GM03348 (cell line): Measurements from ENCODE around the gene DNAAF2.
"Not testable (repeated sequence)": the region's sequence is repeated elsewhere in the genome, so short reads cannot be mapped to it uniquely, and the experiment has no call there.

ENCODE experiments used
- DNase-seq: peaks from one replicate; pipeline ENCODE4 v3.0.0; 2012; ENCODE audit warnings: low spot score

Gene DNAAF2

GRCh38 chr14:49634547-49635334 lies at the start of gene DNAAF2:
Gene DNAAF2 (minus strand): TSS chr14:49635244. CDS start chr14:49635149, 95 bp downstream.
- DNase-seq: peak; percentile 75

DNA sequence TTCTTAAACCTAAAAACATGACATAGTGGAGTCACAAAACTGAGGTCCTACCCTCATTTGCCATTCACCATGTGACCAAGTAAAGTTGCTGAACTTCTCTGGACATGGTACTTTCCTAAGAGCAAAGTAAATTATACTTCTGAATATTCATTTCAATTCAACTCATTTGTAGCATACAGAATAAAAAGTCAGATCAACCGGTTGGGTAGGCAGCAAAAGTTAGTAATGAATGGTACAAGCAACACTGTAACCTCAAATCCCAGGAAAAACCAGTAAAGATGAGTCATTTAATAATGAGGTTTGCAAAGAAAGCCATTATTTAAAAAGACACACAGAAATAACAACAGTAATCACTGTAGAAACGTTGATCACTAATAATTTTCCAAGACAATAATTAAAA lies 44.2 kb upstream of the DNAAF2 start:
- DNase-seq: peak; percentile 15

DNA sequence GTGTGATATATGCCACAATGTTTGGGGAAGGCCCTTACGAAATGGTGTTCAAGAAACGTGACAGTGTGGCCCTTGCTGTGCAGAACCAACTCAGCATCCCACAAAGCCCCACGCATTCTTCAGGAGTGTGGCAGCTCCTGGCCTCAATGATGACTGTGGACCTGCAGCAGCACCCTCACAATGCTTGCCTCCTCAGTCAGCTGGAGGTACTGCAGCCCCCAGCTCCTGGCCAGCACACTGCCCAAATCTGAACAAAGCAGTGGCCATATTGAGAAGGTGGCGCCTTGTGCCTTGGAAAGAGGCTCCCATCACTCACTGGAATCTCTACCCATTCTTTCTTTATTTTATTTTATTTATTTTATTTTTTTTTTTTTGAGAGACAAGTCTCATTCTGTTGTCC lies 42.6 kb upstream of the DNAAF2 start:
- DNase-seq: peak; percentile 15

GRCh38 chr14:49673586-49673985 lies 38.5 kb upstream of the DNAAF2 start:
- DNase-seq: no peak

DNA sequence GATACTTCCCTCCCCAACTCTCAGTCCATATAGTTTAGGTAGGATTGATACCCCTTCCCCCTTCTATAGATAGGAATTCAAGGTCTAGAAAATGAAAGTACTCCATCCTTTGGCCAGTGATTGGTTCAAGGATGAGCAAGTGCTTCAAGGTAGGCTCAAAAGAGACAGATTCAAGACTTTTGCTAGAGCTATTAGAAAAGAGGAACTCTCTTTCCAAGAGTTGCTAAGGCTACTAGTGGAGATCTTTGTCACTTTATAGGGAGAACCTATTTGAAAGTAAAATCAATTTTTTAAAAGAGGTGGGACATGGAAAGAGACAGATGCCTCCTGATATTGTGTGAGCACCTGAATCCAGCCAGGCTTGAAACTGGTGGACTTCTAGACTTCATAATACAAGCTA lies 35.4 kb upstream of the DNAAF2 start:
- DNase-seq: no peak

DNA sequence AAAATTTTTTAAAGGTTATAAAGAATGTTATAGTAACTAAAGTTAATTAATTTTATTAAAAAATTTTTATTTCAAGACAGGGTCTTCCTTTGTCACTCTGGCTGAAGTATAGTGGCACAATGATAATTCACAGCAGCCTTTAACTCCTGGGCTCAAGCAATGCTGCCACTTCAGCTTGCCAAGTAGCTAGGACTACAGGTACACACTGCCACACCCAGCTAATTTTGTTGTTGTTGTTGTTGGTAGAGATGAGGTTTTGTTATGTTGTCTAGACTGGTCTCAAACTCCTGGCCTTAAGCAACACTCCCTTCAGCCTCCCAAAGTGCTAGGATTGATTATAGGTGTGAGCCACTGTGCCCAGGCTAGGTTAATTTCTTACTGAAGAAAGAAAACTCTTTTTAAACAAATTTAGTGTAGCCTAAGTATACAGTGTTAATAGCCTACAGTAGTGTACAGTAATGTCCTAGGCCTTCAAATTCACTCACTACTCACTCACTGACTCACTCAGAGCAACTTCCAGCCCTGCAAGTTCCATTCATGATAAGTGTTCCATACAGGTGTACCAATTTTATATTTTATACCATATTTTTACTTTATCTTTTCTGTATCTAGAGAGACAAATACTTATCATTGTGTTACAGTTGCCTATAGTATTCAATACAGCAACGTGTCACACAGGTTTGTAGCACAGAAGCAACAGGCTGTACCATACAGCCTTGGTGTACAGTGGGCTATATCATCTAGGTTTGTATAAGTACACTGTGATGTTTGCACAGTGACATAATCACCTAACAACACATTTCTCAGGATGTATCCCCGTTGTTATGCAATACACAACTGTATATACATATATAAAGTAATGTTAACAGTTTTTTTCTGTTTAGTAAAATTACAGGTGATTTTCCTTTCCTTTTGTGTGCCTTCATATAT lies 24.7 kb upstream of the DNAAF2 start:
- DNase-seq: no peak

GRCh38 chr14:49657500-49657899 lies 22.5 kb upstream of the DNAAF2 start:
- DNase-seq: not testable (repeated sequence)

- no peak for DNase-seq
Measured at GRCh38 chr14:49654511-49654910, 19.5 kb upstream of the DNAAF2 start.

- DNase-seq: no peak
Measured at GRCh38 chr14:49653508-49653907, 18.5 kb upstream of the DNAAF2 start.

DNA sequence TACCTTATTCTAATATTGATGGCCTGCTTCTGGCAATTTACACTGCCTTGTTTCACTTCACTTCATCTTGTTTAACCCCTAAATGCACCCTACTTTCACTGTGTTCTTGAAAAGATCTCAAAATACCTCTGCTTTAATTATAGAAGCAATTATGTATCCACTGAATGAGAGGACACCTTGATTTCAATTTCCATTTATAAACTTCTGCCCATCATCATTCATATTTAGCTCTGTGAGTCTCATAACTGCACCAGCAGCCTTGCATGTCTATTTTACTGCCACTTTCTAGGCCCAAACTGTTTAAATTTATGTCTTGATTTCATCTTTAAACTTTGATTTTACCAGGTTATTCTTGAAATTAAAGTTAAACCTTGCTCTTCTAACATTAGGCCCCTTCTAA lies 7.1 kb upstream of the DNAAF2 start:
- DNase-seq: no peak

DNA sequence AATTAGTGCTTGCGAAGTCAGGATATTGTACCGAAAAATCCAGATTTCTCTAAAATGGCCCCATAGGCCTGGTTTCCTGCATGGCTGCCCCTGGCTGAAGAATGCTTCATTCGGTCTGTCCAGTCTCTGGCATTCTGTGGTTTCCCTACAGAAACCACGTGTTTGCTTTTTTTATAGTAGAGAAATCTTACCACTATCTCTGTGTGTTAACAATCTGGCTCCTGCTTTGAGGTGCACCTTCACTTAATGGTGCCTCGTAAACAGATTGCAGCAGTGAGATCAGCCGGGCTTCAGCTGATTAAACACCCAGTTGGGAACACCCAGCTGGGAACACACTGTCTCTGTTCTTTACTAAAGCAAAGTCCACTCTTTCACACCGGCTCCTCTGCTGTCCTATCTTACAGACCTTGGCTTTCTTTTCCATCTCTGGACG lies 6.7 kb upstream of the DNAAF2 start:
- DNase-seq: no peak

DNA sequence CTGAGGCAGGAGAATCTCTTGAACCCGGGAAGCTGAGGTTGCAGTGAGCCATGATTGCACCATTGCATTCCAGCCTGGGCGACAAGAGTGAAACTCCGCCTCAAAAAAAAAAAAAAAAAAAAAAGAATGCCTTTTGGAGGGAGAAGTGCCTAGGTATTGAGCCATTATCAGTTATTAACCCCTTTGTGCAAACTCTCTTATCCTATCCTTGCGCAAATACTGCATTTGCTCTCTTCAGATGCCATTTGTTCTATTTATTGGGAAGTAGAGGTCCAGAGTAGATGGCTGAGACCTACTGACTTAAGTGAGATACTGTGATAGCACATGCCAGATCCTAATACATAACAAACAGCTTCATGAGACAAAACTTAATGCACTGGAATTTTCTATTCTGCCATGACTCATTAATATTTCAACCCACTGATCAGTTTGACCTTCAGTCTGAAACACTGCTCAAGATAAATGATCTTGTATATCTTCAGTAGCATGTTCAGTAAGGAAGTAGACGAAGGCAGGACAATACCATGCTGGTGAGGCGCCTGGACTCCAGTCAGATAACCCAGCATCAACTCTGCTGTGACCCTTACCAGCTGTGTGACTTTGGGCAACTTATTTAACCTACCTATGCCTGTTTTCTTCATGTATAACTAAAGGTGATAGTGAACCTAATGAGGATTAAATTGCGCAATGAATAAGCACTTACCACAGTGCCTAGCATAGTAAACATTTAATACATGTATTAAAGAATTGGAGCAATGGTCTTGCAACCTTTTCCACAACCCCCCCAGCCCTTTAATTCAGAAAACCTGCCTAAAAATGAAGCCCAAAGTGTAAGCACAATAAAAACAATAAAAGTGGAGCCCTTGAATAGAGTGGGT lies 5.7 kb upstream of the DNAAF2 start:
- DNase-seq: no peak

GRCh38 chr14:49637534-49638078 lies 2.6 kb upstream of the DNAAF2 start:
- DNase-seq: no peak

- no peak for DNase-seq
Measured at GRCh38 chr14:49636866-49637265, 1.8 kb upstream of the DNAAF2 start.

GRCh38 chr14:49633640-49634546 lies 1.2 kb downstream of the DNAAF2 start:
- peak; percentile 94 for DNase-seq

DNA sequence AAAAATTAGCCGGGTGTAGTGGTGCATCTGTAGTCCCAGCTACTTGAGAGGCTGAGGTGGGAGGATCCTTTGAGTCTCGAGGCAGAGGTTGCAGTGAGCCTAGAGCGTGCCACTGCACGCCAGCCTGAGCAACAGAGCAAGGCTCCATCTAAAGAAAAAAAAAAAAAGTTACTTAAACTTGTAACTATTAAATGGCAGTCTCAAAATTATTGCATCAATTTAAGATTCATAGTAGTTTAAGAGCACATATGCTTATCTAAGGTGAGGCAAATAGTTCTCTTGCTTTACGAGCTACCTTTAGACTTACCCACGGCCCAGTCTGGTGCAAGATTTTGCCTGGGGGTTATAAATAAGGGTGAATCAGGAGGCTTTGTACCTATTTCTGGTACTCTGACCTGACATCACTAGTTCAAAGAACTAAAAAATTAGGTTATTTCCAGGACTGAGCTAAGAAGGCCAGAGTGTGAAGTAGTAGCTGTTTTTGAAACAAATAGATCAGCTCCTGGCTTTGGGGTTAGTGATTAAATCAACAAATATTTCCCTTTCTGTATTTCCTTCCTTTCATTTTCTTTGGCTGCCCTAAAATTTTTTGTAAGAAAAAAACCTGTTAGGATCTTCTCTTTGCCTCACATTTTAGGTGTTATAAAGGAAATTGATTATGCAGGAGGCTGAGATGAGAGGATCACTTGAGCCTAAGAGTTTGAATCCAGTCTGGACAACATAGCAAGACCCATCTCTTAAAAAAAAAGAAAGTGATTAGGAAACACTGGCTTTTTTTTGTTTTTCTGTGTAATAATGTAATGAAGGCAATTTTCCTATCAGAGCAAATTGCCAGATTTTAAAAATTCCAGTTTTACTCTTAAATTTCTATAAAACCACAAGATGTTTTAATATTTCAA lies 10.9 kb downstream of the DNAAF2 start:
- DNase-seq: no peak

- no peak for DNase-seq
Measured at GRCh38 chr14:49623387-49623786, 11.7 kb downstream of the DNAAF2 start.

DNA sequence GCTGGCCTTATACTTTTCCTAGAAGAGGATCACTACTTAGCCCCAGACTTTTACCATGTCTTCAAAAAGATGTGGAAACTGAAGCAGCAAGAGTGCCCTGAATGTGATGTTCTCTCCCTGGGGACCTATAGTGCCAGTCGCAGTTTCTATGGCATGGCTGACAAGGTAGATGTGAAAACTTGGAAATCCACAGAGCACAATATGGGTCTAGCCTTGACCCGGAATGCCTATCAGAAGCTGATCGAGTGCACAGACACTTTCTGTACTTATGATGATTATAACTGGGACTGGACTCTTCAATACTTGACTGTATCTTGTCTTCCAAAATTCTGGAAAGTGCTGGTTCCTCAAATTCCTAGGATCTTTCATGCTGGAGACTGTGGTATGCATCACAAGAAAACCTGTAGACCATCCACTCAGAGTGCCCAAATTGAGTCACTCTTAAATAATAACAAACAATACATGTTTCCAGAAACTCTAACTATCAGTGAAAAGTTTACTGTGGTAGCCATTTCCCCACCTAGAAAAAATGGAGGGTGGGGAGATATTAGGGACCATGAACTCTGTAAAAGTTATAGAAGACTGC lies 12.9 kb downstream of the DNAAF2 start:
- DNase-seq: no peak
